CMK (cell line): ENCODE measurements around the gene VOPP1.

Source experiments
- DNase-seq: peaks from one replicate; pipeline ENCODE4 v3.0.0-alpha.2; 2010; ENCODE audit warnings: low read depth

The VOPP1 gene

DNA sequence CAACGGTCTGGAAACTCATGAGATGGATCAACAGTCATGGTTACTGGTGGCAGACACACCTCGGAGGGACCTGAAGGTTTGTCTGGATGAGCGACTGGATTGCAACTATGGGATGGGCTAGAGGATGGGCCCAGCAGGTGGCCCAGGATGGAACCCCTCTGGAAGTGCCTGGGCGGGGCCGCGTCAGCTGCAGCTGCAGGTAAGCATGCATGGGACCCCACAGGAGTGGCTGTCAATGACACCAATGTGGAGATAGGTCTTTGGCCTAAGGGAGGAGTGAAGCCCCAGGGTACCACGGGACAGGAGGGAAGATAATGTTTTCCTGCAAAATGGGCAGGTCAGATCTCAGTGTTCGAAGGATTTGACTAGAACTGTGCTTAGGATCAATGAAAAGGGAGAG lies 103.8 kb downstream of the VOPP1 start:
- no peak for DNase-seq

GRCh38 chr7:55467047-55467593 lies 105.2 kb downstream of the VOPP1 start:
- no peak for DNase-seq

DNA sequence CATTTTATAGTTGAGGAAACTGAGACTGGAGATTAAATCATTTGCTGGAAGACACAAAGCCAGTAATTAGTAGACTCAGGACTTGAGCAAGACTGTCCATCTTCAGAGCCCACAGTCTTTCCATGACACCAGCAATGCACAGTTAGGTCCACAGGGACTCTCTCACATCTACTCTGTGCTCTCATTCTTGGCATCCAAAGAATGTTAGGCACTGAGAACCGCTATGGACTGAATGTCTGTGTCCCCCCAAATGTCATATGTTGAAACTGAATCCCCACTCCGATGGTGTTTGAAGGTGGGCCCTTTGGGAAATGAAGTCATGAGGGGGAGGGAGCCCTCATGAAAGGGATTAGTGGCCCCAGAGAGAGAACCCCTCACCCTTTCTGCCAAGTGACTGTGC lies 106.6 kb downstream of the VOPP1 start:
- DNase-seq, result no peak

DNA sequence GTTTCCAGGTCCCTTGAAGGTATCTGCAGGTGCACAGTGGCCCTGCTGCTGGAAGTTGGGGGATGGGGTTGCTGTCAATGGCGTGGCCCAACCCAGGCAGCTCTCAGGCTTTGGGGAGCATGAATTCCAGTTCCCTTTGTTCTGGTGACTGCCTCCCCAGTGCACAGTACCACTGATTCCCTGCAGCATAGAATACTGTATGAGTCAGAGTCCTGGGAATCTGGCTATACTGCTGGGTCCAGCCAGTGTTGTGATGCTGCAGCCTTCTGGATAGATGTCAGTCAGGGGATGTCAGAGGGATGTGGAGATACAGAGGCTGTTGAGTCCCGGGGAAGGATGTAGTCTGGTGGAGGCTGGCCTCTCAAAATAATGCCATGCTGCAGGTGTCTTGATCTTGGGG lies 107.9 kb downstream of the VOPP1 start:
- DNase-seq, result no peak

DNA sequence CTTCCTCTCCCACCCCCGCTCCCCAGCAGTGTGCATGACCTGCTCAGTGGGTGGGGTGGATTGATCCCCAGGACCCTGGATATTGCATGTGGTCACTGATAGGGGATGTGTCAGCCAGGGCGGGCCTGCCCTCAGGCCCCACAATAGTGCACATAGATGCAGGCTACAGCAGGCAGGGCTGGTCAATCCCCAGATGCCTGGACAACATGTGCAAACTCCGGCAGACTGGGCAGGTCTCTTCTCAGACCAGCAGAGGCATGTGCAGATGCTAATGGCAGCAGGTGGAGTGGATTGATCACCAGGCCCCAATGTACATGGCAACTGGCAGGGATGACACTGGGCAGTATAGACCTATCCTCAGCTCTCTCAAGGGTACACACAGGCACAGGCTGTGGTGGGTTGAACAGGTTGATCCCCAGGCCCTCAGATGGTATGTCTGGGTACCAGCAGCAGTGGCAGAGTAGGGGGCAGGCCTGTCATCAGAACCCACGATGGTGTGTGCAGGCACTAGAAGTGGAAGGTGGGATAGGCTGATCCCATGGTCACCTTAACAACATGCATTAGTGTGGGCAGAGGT lies 108.5 kb downstream of the VOPP1 start:
- no peak for DNase-seq

- DNase-seq, result no peak
These were observed 114.0 kb downstream of the VOPP1 start for GRCh38 chr7:55458351-55458750.

DNA sequence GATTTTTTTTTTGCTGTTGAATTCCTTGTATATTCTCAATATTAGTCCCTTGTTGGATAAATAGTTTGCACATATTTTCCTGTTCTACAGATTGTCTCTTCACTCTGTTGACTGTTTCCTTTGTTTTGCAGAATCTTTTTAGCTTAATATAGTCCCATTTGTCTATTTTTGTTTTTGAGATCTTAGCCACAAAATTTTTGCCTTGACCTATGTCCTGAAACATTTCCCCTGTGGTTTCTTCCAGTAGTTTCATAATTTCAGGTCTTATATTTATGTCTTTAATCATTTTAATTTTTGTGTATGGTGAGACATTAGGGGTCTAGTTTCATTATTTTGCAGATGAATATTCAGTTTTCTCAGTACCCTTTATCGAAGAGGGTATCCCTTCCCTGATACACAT lies 114.5 kb downstream of the VOPP1 start:
- no peak for DNase-seq

- no peak for DNase-seq
These were observed 119.3 kb downstream of the VOPP1 start for GRCh38 chr7:55452971-55453370.

DNA sequence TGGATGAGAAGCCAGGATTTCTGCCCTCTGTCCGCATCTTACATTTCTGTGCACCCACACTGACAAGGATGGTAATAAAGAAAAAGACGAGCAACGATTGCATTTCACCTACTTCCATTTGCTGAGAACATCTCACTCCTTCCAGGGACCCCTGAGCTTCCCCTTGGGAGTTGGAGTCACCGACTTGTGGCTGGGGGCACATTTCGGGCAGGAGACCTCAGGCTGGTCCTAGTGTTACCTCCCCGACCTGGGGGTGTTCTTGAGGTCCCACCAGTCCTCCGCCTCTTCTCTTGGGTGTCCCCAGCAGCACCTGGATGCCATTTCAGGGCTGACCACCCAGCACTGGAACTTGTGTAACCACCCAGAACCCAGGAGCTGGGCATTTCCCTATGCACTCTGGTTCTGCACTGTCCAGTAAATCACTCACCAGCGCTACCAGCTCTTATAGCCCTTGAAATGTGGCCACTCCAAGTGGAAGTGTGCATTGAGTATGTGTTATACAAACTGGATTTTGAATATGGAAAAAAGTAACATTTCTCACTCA lies 122.2 kb downstream of the VOPP1 start:
- DNase-seq, result no peak

DNA sequence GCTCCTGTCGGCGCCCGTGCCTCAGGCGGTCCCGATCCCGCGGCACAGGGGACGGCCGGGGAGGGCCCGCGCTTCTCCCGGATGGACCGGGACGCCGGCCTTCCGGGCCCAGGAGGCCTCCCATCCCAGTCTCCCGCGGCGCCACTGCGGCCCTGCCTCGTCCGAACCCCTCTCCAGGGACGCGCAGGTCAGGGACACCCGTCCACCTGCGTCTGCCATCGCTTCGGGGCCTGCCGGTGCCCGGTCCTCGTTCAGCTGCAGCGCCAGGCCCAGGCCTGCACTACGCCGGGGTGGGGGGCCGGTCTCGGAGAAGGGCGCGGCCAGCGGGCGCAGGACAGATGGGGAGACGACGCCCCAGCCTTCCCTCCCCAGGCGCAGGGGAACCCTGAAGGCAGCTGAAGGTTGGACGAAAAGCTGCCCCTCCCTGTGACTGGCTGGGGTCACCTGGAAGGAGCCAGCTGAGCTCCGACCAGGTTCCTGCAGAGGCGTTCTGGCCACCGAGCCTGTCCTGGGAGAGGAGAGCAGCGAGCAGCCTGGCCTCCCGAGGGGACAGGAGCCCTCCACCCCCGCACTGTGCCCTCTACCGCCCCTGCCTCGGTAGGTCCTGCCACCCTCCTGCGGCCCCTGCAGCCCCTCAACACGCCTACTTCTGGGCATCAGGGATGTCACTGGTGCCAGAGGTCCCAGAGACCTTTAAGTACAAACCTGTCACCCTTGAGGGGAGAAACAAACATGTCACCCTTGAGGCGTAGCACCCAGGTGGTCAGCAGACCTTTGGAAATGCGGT lies 122.9 kb downstream of the VOPP1 start:
- no peak for DNase-seq

DNA sequence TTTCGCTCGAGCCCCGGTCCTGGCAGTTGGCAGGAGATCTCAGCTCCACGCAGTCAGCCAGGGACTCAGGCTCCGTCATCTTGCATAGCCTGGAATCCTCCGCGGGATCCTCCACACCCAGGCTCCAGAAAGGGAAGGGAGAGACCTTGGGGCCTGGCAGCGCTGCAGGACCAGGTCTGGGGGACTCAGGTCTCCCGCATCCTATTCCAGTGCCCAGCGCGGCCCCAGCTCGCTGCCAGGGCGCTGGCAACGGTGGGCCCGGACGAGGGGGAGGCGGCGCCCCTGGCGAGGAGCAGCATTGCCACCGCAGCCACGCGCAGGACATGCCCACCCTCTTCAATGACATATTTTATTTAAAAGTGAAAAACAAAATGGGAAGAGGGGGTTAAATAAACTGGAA lies 123.8 kb downstream of the VOPP1 start:
- no peak for DNase-seq

DNA sequence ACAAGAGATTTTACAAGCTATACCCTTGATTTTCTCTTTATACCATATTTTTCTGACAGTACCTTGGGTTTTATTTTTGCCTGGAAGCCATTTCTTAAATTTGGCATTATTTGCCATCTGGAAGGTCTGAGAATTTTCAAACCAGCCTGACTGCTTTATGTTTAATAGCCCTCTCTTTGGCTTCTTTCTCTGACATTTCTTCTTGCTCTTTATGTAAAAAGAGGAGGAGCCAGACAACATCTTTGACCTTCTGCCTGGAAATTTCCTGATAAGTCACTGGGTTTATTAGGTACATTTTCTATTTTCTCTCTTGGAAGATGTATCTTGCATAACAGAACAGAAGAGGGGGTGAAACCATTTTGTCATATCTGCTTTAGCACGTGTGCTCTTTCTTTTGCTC lies 127.5 kb downstream of the VOPP1 start:
- no peak for DNase-seq

GRCh38 chr7:55441774-55442522 lies 130.4 kb downstream of the VOPP1 start:
- no peak for DNase-seq

GRCh38 chr7:55441002-55441401 lies 131.3 kb downstream of the VOPP1 start:
- no peak for DNase-seq

- DNase-seq, result no peak
These were observed 132.1 kb downstream of the VOPP1 start for GRCh38 chr7:55440040-55440690.

- DNase-seq, result no peak
These were observed 132.7 kb downstream of the VOPP1 start for GRCh38 chr7:55439627-55440026.

- DNase-seq, result no peak
These were observed 133.4 kb downstream of the VOPP1 start for GRCh38 chr7:55438757-55439525.

GRCh38 chr7:55438085-55438756 lies 134.1 kb downstream of the VOPP1 start:
- DNase-seq, result no peak

- no peak for DNase-seq
These were observed 134.9 kb downstream of the VOPP1 start for GRCh38 chr7:55437375-55437774.

DNA sequence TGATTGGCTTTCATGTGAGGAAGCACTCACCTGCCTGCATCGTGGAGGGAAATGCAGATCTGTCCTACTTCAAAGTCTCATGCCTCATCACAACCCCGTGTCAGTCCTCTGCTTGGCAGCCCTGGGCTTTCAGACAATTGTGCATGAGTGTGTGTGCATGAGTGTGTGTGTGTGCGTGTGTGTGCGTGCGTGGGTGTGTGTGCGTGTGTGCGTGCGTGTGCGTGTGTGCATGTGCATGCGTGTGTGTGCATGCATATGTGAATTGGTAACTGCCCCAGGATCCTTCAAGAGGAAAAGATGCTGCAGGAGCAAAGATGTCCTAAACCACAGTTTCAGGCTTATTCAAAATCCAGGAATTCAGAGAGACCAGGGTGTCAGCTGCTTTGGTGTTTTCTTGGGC lies 135.8 kb downstream of the VOPP1 start:
- DNase-seq, result no peak

DNA sequence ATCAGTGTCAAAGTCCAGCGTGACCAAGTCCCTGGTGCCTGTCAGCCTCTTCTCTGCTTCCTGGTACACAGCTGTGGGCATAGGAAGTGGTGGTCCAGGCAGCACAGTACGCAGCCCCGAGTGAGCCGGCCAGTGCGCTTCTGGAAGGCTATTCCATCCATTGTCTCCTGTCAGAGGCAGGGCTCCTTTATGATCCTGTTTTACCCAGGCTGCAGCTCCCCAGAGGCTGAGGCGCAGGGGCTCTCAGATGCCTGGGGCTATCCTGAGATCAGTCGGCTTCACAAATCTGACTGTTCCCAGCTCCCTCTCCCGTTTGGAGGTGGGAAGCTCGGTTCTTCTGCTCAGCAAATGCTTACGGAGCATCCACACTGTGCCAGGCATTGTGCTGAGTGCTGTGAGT lies 136.8 kb downstream of the VOPP1 start:
- no peak for DNase-seq
